ENCODE results near the gene SV2B. TPM values are rescaled to one million over a fixed set of nuclear protein-coding genes. Genes with fewer than 3 reads are reported as not detected.

Gene SV2B
- total and polyA plus RNA-seq, 9 of the 15 experiments (the other 6 are each of a cell fraction or from before 2014, with no cell fraction given), result 0.01 to 0.25 (median 0.11) TPM

- no peak for TF ChIP-seq MGA (IDR thresholded peaks at IDR 0.05)
- TF ChIP-seq NR2F6 (CRISPR knock-in tag; IDR thresholded peaks at IDR 0.05), result no peak
- TF ChIP-seq DLX4 (CRISPR knock-in tag; IDR thresholded peaks at IDR 0.05), result no peak
- TF ChIP-seq, protein P1, sequence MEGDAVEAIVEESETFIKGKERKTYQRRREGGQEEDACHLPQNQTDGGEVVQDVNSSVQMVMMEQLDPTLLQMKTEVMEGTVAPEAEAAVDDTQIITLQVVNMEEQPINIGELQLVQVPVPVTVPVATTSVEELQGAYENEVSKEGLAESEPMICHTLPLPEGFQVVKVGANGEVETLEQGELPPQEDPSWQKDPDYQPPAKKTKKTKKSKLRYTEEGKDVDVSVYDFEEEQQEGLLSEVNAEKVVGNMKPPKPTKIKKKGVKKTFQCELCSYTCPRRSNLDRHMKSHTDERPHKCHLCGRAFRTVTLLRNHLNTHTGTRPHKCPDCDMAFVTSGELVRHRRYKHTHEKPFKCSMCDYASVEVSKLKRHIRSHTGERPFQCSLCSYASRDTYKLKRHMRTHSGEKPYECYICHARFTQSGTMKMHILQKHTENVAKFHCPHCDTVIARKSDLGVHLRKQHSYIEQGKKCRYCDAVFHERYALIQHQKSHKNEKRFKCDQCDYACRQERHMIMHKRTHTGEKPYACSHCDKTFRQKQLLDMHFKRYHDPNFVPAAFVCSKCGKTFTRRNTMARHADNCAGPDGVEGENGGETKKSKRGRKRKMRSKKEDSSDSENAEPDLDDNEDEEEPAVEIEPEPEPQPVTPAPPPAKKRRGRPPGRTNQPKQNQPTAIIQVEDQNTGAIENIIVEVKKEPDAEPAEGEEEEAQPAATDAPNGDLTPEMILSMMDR (IDR thresholded peaks at IDR 0.05 in 2 of 3, conservative IDR thresholded peaks at IDR 0.05 in 1 of 3; ENCODE audit: insufficient read depth in 2 of 3, low read depth in 1 of 3, low read length in 3 of 3), result no peak
- TF ChIP-seq NCOA2 (IDR thresholded peaks at IDR 0.05; ENCODE audit: partially characterized antibody in 2 of 2), result no peak
- TF ChIP-seq PHF21A (IDR thresholded peaks at IDR 0.05; ENCODE audit: borderline replicate concordance, low read depth), result no peak
- TF ChIP-seq MTF1 (CRISPR knock-in tag; IDR thresholded peaks at IDR 0.05; ENCODE audit: borderline replicate concordance), result no peak
- no peak for TF ChIP-seq ZFP1 (CRISPR knock-in tag; IDR thresholded peaks at IDR 0.05)
- TF ChIP-seq, protein P2, sequence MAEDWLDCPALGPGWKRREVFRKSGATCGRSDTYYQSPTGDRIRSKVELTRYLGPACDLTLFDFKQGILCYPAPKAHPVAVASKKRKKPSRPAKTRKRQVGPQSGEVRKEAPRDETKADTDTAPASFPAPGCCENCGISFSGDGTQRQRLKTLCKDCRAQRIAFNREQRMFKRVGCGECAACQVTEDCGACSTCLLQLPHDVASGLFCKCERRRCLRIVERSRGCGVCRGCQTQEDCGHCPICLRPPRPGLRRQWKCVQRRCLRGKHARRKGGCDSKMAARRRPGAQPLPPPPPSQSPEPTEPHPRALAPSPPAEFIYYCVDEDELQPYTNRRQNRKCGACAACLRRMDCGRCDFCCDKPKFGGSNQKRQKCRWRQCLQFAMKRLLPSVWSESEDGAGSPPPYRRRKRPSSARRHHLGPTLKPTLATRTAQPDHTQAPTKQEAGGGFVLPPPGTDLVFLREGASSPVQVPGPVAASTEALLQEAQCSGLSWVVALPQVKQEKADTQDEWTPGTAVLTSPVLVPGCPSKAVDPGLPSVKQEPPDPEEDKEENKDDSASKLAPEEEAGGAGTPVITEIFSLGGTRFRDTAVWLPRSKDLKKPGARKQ (CRISPR knock-in tag; IDR thresholded peaks at IDR 0.05), result no peak
- no peak for TF ChIP-seq CTBP1 (IDR thresholded peaks at IDR 0.05; ENCODE audit: borderline replicate concordance)
Observed at GRCh38 chr15:91150502-91151160, 50.6 kb downstream of the SV2B start (continued).

Measured in K562 (cell line).